GM23338 (cell line): ENCODE measurements around the gene WSCD1. TPM values are rescaled to one million over a fixed set of nuclear protein-coding genes. Genes with fewer than 3 reads are reported as not detected.

Experiments used
- ATAC-seq: fragments of 200-7000 bp; cut with Tn5 transposase; 3 replicates; pipeline ENCODE4 v1.9.1; 2020
- DNase-seq: peaks from one replicate; pipeline ENCODE4 v3.0.0-alpha.2; 2015; ENCODE audit warnings: low spot score
- H2AFZ ChIP-seq: fragments of 200-600 bp; sonication (generic); 2 replicates; pipeline ENCODE4 v1.8.0; 2016; ENCODE audit warnings: antibody characterized with exemption, mild to moderate bottlenecking, moderate library complexity
- H3F3A ChIP-seq: fragments of 200-600 bp; sonication (generic); replicated peaks from 2 replicates; pipeline ENCODE4 v1.8.0; 2017; ENCODE audit warnings: antibody characterized with exemption, mixed run types, low read depth
- H3K27ac ChIP-seq: fragments of 200-600 bp; sonication (generic); 2 replicates; pipeline ENCODE4 v1.6.1; 2016; ENCODE audit warnings: low read depth
- H3K27me3 ChIP-seq: fragments of 200-600 bp; sonication (generic); 2 replicates; pipeline ENCODE4 v1.8.0; 2016; ENCODE audit warnings: mild to moderate bottlenecking, mixed run types, moderate library complexity; ENCODE audit not compliant: insufficient read depth
- H3K36me3 ChIP-seq: fragments of 200-600 bp; sonication (generic); 2 replicates; pipeline ENCODE4 v1.8.0; 2016; ENCODE audit warnings: mild to moderate bottlenecking; ENCODE audit not compliant: insufficient read depth
- H3K4me1 ChIP-seq: fragments of 200-600 bp; sonication (generic); 2 replicates; pipeline ENCODE4 v1.8.0; 2016; ENCODE audit warnings: mild to moderate bottlenecking, moderate library complexity; ENCODE audit not compliant: insufficient read depth
- H3K4me2 ChIP-seq: fragments of 200-600 bp; sonication (generic); 2 replicates; pipeline ENCODE4 v1.7.1; 2017; ENCODE audit warnings: mixed run types
- H3K4me3 ChIP-seq: fragments of 200-600 bp; sonication (generic); 2 replicates; pipeline ENCODE4 v1.6.1; 2016; ENCODE audit warnings: mixed run types
- H3K79me2 ChIP-seq: fragments of 200-600 bp; sonication (generic); replicated peaks from 2 replicates; pipeline ENCODE4 v1.8.0; 2017; ENCODE audit warnings: mild to moderate bottlenecking; ENCODE audit not compliant: insufficient read depth
- H3K9me2 ChIP-seq: fragments of 200-600 bp; sonication (generic); 2 replicates; pipeline ENCODE4 v1.8.0; 2017; ENCODE audit not compliant: insufficient read depth
- H4K20me1 ChIP-seq: fragments of 200-600 bp; sonication (generic); replicated peaks from 2 replicates; pipeline ENCODE4 v1.8.0; 2017; ENCODE audit warnings: mild to moderate bottlenecking; ENCODE audit not compliant: insufficient read depth
- H3K27ac Mint-ChIP-seq: 2 replicates; pipeline ENCODE4 v1.8.0; 2020; ENCODE audit warnings: inconsistent platforms, mild to moderate bottlenecking, moderate library complexity, mixed read lengths
- H3K27me3 Mint-ChIP-seq: 3 replicates; pipeline ENCODE4 v1.8.0; 2022; ENCODE audit warnings: low read depth, mild to moderate bottlenecking, moderate library complexity, mixed read lengths, inconsistent platforms; ENCODE audit not compliant: insufficient read depth, poor library complexity
- H3K36me3 Mint-ChIP-seq: 3 replicates; pipeline ENCODE4 v1.8.0; 2021; ENCODE audit warnings: low read depth, mild to moderate bottlenecking, inconsistent platforms, moderate library complexity, mixed read lengths
- H3K4me1 Mint-ChIP-seq: 3 replicates; pipeline ENCODE4 v1.8.0; 2020; ENCODE audit warnings: mild to moderate bottlenecking, inconsistent platforms, mixed read lengths
- H3K4me3 Mint-ChIP-seq: 3 replicates; pipeline ENCODE4 v1.8.0; 2021; ENCODE audit warnings: moderate library complexity, mild to moderate bottlenecking, inconsistent platforms, mixed read lengths
- H3K9me3 Mint-ChIP-seq: 3 replicates; pipeline ENCODE4 v1.8.0; 2020; ENCODE audit warnings: moderate library complexity, mild to moderate bottlenecking, inconsistent platforms, mixed read lengths
- CREB1 ChIP-seq: fragments of 250-450 bp; sonication (Bioruptor Pico); IDR thresholded peaks from 2 replicates; pipeline ENCODE4 v1.5.0; 2020; ENCODE audit warnings: low read depth, mild to moderate bottlenecking, moderate library complexity
- EZH2 ChIP-seq: fragments of 200-600 bp; sonication (generic); IDR thresholded peaks from one replicate; pipeline ENCODE4 v1.8.0; 2017; ENCODE audit warnings: antibody characterized with exemption, mild to moderate bottlenecking, low read depth; ENCODE audit not compliant: unreplicated experiment
- EZH2phosphoT487 ChIP-seq: fragments of 200-600 bp; sonication (generic); IDR thresholded peaks from one replicate; pipeline ENCODE4 v1.8.1; 2018; ENCODE audit warnings: antibody characterized with exemption; ENCODE audit not compliant: unreplicated experiment
- NANOG ChIP-seq: IDR thresholded peaks from 2 replicates; pipeline ENCODE4 v1.6.1; 2016; ENCODE audit warnings: antibody characterized with exemption, borderline replicate concordance
- STAT1 ChIP-seq: IDR thresholded peaks from one replicate; pipeline ENCODE4 v1.6.1; 2016; ENCODE audit warnings: antibody characterized with exemption; ENCODE audit not compliant: unreplicated experiment
- ZNF114 ChIP-seq: fragments of 250-450 bp; sonication (Bioruptor Pico); IDR thresholded peaks from 2 replicates; pipeline ENCODE4 v1.5.0; 2020; ENCODE audit warnings: mild to moderate bottlenecking, moderate library complexity
- ZNF331 ChIP-seq: fragments of 250-450 bp; sonication (Bioruptor Pico); IDR thresholded peaks from 2 replicates; pipeline ENCODE4 v1.5.0; 2020; ENCODE audit warnings: low read depth, mild to moderate bottlenecking, moderate library complexity
- polyA plus RNA-seq: library from polyadenylated mRNA; unstranded; fragments of >200 nt; fragmentation: Nextera tagmentation; extraction: Ambion mirVana; gene quantifications from 2 replicates; pipeline ENCODE4 v1.2.1, GENCODE V29; 2016
- total RNA-seq: library from RNA; depleted of rRNA; stranded (reverse); fragments of >200 nt; shearing (Covaris generic); gene quantifications from 2 replicates; pipeline ENCODE4 v1.2.3, GENCODE V29; 2014
- TF ChIP-seq, protein P1 (sequence below): fragments of 250-450 bp; sonication (Bioruptor Pico); IDR thresholded peaks from 2 replicates; pipeline ENCODE4 v1.5.0; 2020; ENCODE audit warnings: mild to moderate bottlenecking, moderate library complexity
- TF ChIP-seq, protein P2 (sequence below): IDR thresholded peaks from 2 replicates; pipeline ENCODE4 v1.6.1; 2016; ENCODE audit warnings: antibody characterized with exemption

WSCD1 gene
- total and polyA plus RNA-seq, 2 experiments from 2014 or later = 6.1 to 38.9 TPM

- TF ChIP-seq EZH2phosphoT487 (no peak), STAT1 (no peak)
Measured at GRCh38 chr17:6135236-6135635, 65.1 kb downstream of the WSCD1 start (continued).

GRCh38 chr17:6135996-6136395 lies 65.8 kb downstream of the WSCD1 start:
- Mint-ChIP-seq H3K27ac (no peak overlapping the region), H3K27me3 (peaks cover 5% of the 10 kb centered on the region), H3K4me1 (peaks cover 26% of the 10 kb centered on the region), H3K36me3 (no peaks in the 10 kb centered on the region), H3K4me3 (no peak overlapping the region), H3K9me3 (0 out of 3 replicates have a peak, but pooled peaks cover 3% of the 10 kb centered on the region)
- no peak for DNase-seq
- H3K4me1 ChIP-seq = peaks cover 17% of the 10 kb centered on the region
- H3K36me3 ChIP-seq = no peaks in the 10 kb centered on the region
- H3K27ac ChIP-seq = no peak overlapping the region
- no peak overlapping the region for H3K4me2 ChIP-seq
- H2AFZ ChIP-seq = no peak overlapping the region
- no peak for TF ChIP-seq ZNF331 (CRISPR knock-in tag)
- TF ChIP-seq ZNF114 = no peak
- TF ChIP-seq, protein P1, sequence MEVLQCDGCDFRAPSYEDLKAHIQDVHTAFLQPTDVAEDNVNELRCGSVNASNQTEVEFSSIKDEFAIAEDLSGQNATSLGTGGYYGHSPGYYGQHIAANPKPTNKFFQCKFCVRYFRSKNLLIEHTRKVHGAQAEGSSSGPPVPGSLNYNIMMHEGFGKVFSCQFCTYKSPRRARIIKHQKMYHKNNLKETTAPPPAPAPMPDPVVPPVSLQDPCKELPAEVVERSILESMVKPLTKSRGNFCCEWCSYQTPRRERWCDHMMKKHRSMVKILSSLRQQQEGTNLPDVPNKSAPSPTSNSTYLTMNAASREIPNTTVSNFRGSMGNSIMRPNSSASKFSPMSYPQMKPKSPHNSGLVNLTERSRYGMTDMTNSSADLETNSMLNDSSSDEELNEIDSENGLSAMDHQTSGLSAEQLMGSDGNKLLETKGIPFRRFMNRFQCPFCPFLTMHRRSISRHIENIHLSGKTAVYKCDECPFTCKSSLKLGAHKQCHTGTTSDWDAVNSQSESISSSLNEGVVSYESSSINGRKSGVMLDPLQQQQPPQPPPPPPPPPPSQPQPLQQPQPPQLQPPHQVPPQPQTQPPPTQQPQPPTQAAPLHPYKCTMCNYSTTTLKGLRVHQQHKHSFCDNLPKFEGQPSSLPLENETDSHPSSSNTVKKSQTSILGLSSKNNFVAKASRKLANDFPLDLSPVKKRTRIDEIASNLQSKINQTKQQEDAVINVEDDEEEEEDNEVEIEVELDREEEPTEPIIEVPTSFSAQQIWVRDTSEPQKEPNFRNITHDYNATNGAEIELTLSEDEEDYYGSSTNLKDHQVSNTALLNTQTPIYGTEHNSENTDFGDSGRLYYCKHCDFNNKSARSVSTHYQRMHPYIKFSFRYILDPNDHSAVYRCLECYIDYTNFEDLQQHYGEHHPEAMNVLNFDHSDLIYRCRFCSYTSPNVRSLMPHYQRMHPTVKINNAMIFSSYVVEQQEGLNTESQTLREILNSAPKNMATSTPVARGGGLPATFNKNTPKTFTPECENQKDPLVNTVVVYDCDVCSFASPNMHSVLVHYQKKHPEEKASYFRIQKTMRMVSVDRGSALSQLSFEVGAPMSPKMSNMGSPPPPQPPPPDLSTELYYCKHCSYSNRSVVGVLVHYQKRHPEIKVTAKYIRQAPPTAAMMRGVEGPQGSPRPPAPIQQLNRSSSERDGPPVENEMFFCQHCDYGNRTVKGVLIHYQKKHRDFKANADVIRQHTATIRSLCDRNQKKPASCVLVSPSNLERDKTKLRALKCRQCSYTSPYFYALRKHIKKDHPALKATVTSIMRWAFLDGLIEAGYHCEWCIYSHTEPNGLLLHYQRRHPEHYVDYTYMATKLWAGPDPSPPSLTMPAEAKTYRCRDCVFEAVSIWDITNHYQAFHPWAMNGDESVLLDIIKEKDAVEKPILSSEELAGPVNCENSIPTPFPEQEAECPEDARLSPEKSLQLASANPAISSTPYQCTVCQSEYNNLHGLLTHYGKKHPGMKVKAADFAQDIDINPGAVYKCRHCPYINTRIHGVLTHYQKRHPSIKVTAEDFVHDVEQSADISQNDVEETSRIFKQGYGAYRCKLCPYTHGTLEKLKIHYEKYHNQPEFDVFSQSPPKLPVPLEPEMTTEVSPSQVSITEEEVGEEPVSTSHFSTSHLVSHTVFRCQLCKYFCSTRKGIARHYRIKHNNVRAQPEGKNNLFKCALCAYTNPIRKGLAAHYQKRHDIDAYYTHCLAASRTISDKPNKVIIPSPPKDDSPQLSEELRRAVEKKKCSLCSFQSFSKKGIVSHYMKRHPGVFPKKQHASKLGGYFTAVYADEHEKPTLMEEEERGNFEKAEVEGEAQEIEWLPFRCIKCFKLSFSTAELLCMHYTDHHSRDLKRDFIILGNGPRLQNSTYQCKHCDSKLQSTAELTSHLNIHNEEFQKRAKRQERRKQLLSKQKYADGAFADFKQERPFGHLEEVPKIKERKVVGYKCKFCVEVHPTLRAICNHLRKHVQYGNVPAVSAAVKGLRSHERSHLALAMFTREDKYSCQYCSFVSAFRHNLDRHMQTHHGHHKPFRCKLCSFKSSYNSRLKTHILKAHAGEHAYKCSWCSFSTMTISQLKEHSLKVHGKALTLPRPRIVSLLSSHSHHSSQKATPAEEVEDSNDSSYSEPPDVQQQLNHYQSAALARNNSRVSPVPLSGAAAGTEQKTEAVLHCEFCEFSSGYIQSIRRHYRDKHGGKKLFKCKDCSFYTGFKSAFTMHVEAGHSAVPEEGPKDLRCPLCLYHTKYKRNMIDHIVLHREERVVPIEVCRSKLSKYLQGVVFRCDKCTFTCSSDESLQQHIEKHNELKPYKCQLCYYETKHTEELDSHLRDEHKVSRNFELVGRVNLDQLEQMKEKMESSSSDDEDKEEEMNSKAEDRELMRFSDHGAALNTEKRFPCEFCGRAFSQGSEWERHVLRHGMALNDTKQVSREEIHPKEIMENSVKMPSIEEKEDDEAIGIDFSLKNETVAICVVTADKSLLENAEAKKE = no peak
- no peak for TF ChIP-seq NANOG
- TF ChIP-seq, protein P2, sequence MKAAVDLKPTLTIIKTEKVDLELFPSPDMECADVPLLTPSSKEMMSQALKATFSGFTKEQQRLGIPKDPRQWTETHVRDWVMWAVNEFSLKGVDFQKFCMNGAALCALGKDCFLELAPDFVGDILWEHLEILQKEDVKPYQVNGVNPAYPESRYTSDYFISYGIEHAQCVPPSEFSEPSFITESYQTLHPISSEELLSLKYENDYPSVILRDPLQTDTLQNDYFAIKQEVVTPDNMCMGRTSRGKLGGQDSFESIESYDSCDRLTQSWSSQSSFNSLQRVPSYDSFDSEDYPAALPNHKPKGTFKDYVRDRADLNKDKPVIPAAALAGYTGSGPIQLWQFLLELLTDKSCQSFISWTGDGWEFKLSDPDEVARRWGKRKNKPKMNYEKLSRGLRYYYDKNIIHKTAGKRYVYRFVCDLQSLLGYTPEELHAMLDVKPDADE = no peak
- no peak for TF ChIP-seq EZH2
- no peak for TF ChIP-seq CREB1 (CRISPR knock-in tag)
- H3K27me3 ChIP-seq = no peaks in the 10 kb centered on the region
- H3K9me2 ChIP-seq = no peaks in the 10 kb centered on the region
- H3F3A ChIP-seq = no peaks in the 10 kb centered on the region
- no peaks in the 10 kb centered on the region for H3K79me2 ChIP-seq
- no peak for ATAC-seq
- no peaks in the 10 kb centered on the region for H4K20me1 ChIP-seq
- H3K4me3 ChIP-seq = no peak overlapping the region
